ENCODE data around the gene CHST11.

- TF ChIP-seq CTCF (IDR thresholded peaks at IDR 0.05) = no peak
- no peak for TF ChIP-seq POLR2A (IDR thresholded peaks at IDR 0.05)
Measured at GRCh38 chr12:104600790-104601739, 144.3 kb downstream of the CHST11 start.

Data from ovary (tissue), 3 donors.